Measurements from ENCODE around the gene KIAA0232. TPM values are rescaled to one million over a fixed set of nuclear protein-coding genes. Genes with fewer than 3 reads are reported as not detected.

KIAA0232 gene
- total and polyA plus RNA-seq, 11 donors: 20.0 to 78.4 (median 67.7) TPM

GRCh38 chr4:6892190-6892908 lies 109.8 kb downstream of the KIAA0232 start:
- Histone ChIP-seq H3K4me3 (peak overlapping the region in 6 of 12 donors; percentile 1 to 34 (median 8)), H3K9me3 (peaks cover 0 to 12% (median 0%) of the 10 kb centered on the region in 12 donors), H3K27ac (peak overlapping the region in 4 of 12 donors; percentile 6 to 60 (median 14)), H3K4me1 (peaks cover 0 to 50% (median 12%) of the 10 kb centered on the region in 12 donors), H3K27me3 (no peaks in the 10 kb centered on the region), H3K36me3 (no peaks in the 10 kb centered on the region)
- 40 to 48% (median 48%) methylated on average over 16 to 20 of the region's 20 CpGs for WGBS, 4 donors
- intact Hi-C loops (cut with DNase I): loop anchor here in 1 of 10 donors (5.0 kb wide), 1 partner anchor 180 kb away; no protein-coding TSS in a partner anchor
- ATAC-seq (peak; percentile 30 to 79 (median 57)), DNase-seq (peak in 4 of 5 donors; percentile 46 to 71 (median 64))
- TF ChIP-seq POLR2A (IDR thresholded peaks at IDR 0.05): no peak
- TF ChIP-seq, protein P1, sequence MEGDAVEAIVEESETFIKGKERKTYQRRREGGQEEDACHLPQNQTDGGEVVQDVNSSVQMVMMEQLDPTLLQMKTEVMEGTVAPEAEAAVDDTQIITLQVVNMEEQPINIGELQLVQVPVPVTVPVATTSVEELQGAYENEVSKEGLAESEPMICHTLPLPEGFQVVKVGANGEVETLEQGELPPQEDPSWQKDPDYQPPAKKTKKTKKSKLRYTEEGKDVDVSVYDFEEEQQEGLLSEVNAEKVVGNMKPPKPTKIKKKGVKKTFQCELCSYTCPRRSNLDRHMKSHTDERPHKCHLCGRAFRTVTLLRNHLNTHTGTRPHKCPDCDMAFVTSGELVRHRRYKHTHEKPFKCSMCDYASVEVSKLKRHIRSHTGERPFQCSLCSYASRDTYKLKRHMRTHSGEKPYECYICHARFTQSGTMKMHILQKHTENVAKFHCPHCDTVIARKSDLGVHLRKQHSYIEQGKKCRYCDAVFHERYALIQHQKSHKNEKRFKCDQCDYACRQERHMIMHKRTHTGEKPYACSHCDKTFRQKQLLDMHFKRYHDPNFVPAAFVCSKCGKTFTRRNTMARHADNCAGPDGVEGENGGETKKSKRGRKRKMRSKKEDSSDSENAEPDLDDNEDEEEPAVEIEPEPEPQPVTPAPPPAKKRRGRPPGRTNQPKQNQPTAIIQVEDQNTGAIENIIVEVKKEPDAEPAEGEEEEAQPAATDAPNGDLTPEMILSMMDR (IDR thresholded peaks at IDR 0.05): peak in 4 of 12 donors; percentile 6 to 30 (median 16)

DNA sequence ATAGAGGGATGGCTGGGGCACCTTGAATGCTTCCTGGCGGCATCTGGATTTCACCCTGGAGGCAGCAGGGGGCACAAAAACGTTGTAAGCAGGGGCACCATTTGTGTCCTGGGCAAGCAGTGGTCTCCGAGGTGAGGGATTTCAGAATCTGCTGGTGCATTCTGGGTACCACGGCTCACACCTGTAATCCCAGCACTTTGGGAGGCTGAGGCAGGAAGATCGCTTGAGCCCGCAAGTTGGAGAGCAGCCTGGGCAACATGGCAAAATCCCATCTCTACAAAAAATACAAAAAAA lies 110.3 kb downstream of the KIAA0232 start:
- Histone ChIP-seq H3K4me1 (peaks cover 0 to 45% (median 12%) of the 10 kb centered on the region in 12 donors), H3K4me3 (peak overlapping the region in 1 of 12 donors; percentile 34), H3K36me3 (no peaks in the 10 kb centered on the region), H3K27ac (peak overlapping the region in 1 of 12 donors; percentile 60), H3K9me3 (peaks cover 0 to 12% (median 0%) of the 10 kb centered on the region in 12 donors), H3K27me3 (no peaks in the 10 kb centered on the region)
- intact Hi-C loops (cut with DNase I): loop anchor here in 1 of 10 donors (5.0 kb wide), 1 partner anchor 179 kb away; no protein-coding TSS in a partner anchor
- 79 to 84% (median 81%) methylated on average over 6 of the region's 6 CpGs for WGBS, 4 donors
- ATAC-seq (no peak), DNase-seq (no peak)
- TF ChIP-seq, protein P1 (IDR thresholded peaks at IDR 0.05): no peak
- no peak for TF ChIP-seq POLR2A (IDR thresholded peaks at IDR 0.05)

GRCh38 chr4:6893449-6894085 lies 111.0 kb downstream of the KIAA0232 start:
- DNase-seq: no peak
- no peak overlapping the region for H3K4me3 ChIP-seq
- no peak overlapping the region for H3K27ac ChIP-seq
- 85 to 95% (median 87%) methylated on average over 7 of the region's 7 CpGs for WGBS, 4 donors
- no peaks in the 10 kb centered on the region for H3K36me3 ChIP-seq
- TF ChIP-seq, protein P1 (IDR thresholded peaks at IDR 0.05): no peak
- peaks cover 0 to 12% (median 0%) of the 10 kb centered on the region in 12 donors for H3K9me3 ChIP-seq
- H3K4me1 ChIP-seq: peaks cover 0 to 38% (median 10%) of the 10 kb centered on the region in 12 donors
- ATAC-seq: no peak
- no peaks in the 10 kb centered on the region for H3K27me3 ChIP-seq
- intact Hi-C loops (cut with DNase I): loop anchor here in 1 of 10 donors (5.0 kb wide), 1 partner anchor 179 kb away; no protein-coding TSS in a partner anchor

DNA sequence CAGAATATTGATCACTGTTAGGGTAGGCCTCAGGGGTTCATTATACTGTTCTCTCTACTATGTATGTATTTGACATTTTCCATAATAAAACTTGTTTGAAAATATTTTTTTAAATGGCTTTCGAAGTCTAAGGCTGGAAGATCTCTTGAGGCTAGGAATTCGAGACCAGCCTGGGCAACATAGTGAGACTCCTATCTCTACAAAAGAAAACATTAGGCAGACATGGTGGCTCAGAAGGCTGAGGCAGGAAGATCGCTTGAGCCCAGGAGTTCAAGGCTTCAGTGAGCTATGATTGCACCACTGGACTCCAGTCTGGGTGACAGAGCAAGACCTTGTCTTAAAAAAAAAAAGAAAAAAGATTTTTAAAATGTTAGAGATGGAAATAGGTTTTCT lies 111.6 kb downstream of the KIAA0232 start:
- WGBS, 4 donors: 94 to 99% (median 97%) methylated on average over 3 of the region's 3 CpGs
- Histone ChIP-seq H3K4me3 (no peak overlapping the region), H3K9me3 (peaks cover 0 to 12% (median 0%) of the 10 kb centered on the region in 12 donors), H3K27me3 (no peaks in the 10 kb centered on the region), H3K27ac (no peak overlapping the region), H3K36me3 (no peaks in the 10 kb centered on the region), H3K4me1 (peaks cover 0 to 35% (median 10%) of the 10 kb centered on the region in 12 donors)
- ATAC-seq: no peak
- intact Hi-C loops (cut with DNase I): loop anchor here in 1 of 10 donors (5.0 kb wide), 1 partner anchor 178 kb away; no protein-coding TSS in a partner anchor
- TF ChIP-seq POLR2A (IDR thresholded peaks at IDR 0.05): no peak
- TF ChIP-seq, protein P1 (IDR thresholded peaks at IDR 0.05): no peak
- DNase-seq: no peak
